Measurements from ENCODE around the gene DUS1L. TPM values are rescaled to one million over a fixed set of nuclear protein-coding genes. Genes with fewer than 3 reads are reported as not detected.

The DUS1L gene
- total and polyA plus RNA-seq, 2 donors (not counting 1 experiment from before 2014, with no cell fraction given) = 109 to 241 TPM

DNA sequence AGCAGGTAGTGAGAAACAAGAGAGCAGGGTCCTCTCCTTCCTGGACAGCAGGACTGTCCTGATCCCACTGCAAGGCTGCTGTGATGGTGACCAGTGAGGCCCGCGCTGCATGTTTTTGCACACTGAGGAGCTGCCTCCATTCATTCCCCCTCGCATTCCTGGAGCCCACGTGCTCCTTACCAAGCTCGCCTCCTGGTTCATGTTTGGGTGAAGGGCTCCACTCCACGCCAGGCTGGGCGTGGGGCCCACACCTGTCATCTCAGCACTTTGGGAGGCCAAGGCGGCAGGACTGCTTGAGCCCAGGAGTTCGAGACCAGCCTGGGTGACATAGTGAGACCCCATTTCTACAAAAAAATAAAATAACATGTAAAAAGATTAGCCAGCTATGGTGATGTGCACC lies 47.8 kb upstream of the DUS1L start:
- no peak overlapping the region for H3K4me3 ChIP-seq (ENCODE audit: control extremely low read depth in 1 of 5, extremely low read depth in 1 of 5, insufficient read depth in 1 of 5, low read depth in 2 of 5, low read length in 4 of 5)
- ChIA-PET POLR2A (no interaction called here), CTCF (no interaction called here)
- Mint-ChIP-seq H3K4me3 (no peak overlapping the region), H3K9me3 (ENCODE audit: insufficient read depth) (no peaks in the 10 kb centered on the region), H3K27me3 (no peaks in the 10 kb centered on the region), H3K27ac (no peak overlapping the region), H3K4me1 (peaks cover 1% of the 10 kb centered on the region)
- ATAC-seq (ENCODE audit: low read depth) (no peak), DNase-seq (no peak)
- no peak overlapping the region for H3K4me2 ChIP-seq (replicated peaks; ENCODE audit: low read depth, low read length, poor library complexity, severe bottlenecking)
- H3K9ac ChIP-seq (ENCODE audit: low read length) = no peak overlapping the region
- no peaks in the 10 kb centered on the region for H3K79me2 ChIP-seq (ENCODE audit: control insufficient read depth, insufficient read depth, low read length)
- H3K27me3 ChIP-seq (replicated peaks in 1 of 4; ENCODE audit: control extremely low read depth in 1 of 4, control insufficient read depth in 3 of 4, insufficient read depth in 4 of 4, low read length in 3 of 4) = no peaks in the 10 kb centered on the region
- H3K36me3 ChIP-seq (replicated peaks in 1 of 2; ENCODE audit: control extremely low read depth in 1 of 2, control insufficient read depth in 1 of 2, extremely low read depth in 1 of 2, insufficient read depth in 2 of 2, low read length in 1 of 2) = no peaks in the 10 kb centered on the region
- no peaks in the 10 kb centered on the region for H4K20me1 ChIP-seq (ENCODE audit: control insufficient read depth, insufficient read depth, low read length, poor library complexity, severe bottlenecking)
- TF ChIP-seq, protein P1, sequence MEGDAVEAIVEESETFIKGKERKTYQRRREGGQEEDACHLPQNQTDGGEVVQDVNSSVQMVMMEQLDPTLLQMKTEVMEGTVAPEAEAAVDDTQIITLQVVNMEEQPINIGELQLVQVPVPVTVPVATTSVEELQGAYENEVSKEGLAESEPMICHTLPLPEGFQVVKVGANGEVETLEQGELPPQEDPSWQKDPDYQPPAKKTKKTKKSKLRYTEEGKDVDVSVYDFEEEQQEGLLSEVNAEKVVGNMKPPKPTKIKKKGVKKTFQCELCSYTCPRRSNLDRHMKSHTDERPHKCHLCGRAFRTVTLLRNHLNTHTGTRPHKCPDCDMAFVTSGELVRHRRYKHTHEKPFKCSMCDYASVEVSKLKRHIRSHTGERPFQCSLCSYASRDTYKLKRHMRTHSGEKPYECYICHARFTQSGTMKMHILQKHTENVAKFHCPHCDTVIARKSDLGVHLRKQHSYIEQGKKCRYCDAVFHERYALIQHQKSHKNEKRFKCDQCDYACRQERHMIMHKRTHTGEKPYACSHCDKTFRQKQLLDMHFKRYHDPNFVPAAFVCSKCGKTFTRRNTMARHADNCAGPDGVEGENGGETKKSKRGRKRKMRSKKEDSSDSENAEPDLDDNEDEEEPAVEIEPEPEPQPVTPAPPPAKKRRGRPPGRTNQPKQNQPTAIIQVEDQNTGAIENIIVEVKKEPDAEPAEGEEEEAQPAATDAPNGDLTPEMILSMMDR (IDR thresholded peaks at IDR 0.05) = no peak
- no peak for TF ChIP-seq EZH2 (IDR thresholded peaks at IDR 0.05; ENCODE audit: borderline replicate concordance, insufficient read depth, low read depth, low read length, poor library complexity, severe bottlenecking)
- no peak overlapping the region for H2AFZ ChIP-seq (ENCODE audit: insufficient read depth, low read depth, low read length, poor library complexity, severe bottlenecking)
- no peak overlapping the region for H3K27ac ChIP-seq (ENCODE audit: low read length in 2 of 2)
- H3K4me1 ChIP-seq (ENCODE audit: control insufficient read depth in 2 of 2, insufficient read depth in 2 of 2, low read length in 2 of 2) = no peaks in the 10 kb centered on the region
- WGBS (ENCODE audit: insufficient coverage) = 87% methylated on average over 7 of the region's 9 CpGs
- H3K9me3 ChIP-seq (ENCODE audit: control extremely low read depth in 1 of 3, control insufficient read depth in 2 of 3, insufficient read depth in 1 of 3, low read length in 2 of 3) = no peaks in the 10 kb centered on the region
- intact Hi-C loops (cut with micrococcal nuclease) = no loop called here

DNA sequence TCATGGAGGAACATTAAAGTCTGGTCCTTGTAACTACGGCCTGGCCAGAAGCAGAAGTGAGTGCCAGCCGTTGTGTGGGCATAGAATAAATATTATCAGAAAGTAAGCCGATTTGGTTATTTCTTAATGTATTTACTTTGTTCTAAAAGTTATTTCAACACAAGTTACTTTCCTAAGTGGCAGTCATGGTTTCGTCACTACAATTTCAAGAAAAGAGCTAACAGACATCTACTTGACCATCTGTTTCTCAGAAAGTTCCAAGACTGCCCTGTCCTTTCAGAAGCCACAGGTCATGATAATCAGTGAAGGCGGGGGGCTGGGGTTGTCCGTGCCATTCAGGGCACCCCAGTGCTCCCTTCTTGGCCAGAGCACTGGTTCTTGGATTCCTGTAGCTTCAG lies 47.3 kb upstream of the DUS1L start:
- Histone ChIP-seq H3K9ac (ENCODE audit: low read length) (no peak overlapping the region), H3K4me3 (ENCODE audit: control extremely low read depth in 1 of 5, extremely low read depth in 1 of 5, insufficient read depth in 1 of 5, low read depth in 2 of 5, low read length in 4 of 5) (no peak overlapping the region), H3K27ac (ENCODE audit: low read length in 2 of 2) (no peak overlapping the region), H4K20me1 (ENCODE audit: control insufficient read depth, insufficient read depth, low read length, poor library complexity, severe bottlenecking) (no peaks in the 10 kb centered on the region), H3K27me3 (replicated peaks in 1 of 4; ENCODE audit: control extremely low read depth in 1 of 4, control insufficient read depth in 3 of 4, insufficient read depth in 4 of 4, low read length in 3 of 4) (no peaks in the 10 kb centered on the region), H3K79me2 (ENCODE audit: control insufficient read depth, insufficient read depth, low read length) (peaks cover 1% of the 10 kb centered on the region), H3K4me1 (ENCODE audit: control insufficient read depth in 2 of 2, insufficient read depth in 2 of 2, low read length in 2 of 2) (no peaks in the 10 kb centered on the region), H3K9me3 (ENCODE audit: control extremely low read depth in 1 of 3, control insufficient read depth in 2 of 3, insufficient read depth in 1 of 3, low read length in 2 of 3) (no peaks in the 10 kb centered on the region), H2AFZ (ENCODE audit: insufficient read depth, low read depth, low read length, poor library complexity, severe bottlenecking) (no peak overlapping the region), H3K36me3 (replicated peaks in 1 of 2; ENCODE audit: control extremely low read depth in 1 of 2, control insufficient read depth in 1 of 2, extremely low read depth in 1 of 2, insufficient read depth in 2 of 2, low read length in 1 of 2) (no peaks in the 10 kb centered on the region), H3K4me2 (replicated peaks; ENCODE audit: low read depth, low read length, poor library complexity, severe bottlenecking) (no peak overlapping the region)
- ChIA-PET CTCF (no interaction called here), POLR2A (no interaction called here)
- intact Hi-C loops (cut with micrococcal nuclease) = no loop called here
- Mint-ChIP-seq H3K4me3 (no peak overlapping the region), H3K9me3 (ENCODE audit: insufficient read depth) (no peaks in the 10 kb centered on the region), H3K27ac (no peak overlapping the region), H3K4me1 (peaks cover 1% of the 10 kb centered on the region), H3K27me3 (no peaks in the 10 kb centered on the region)
- no peak for DNase-seq
- no peak for TF ChIP-seq EZH2 (IDR thresholded peaks at IDR 0.05; ENCODE audit: borderline replicate concordance, insufficient read depth, low read depth, low read length, poor library complexity, severe bottlenecking)
- TF ChIP-seq, protein P1 (IDR thresholded peaks at IDR 0.05) = no peak
- no peak for ATAC-seq (ENCODE audit: low read depth)
- WGBS (ENCODE audit: insufficient coverage) = 95% methylated on average over 3 of the region's 6 CpGs
